ENCODE results near the gene RING1.

Gene RING1

DNA sequence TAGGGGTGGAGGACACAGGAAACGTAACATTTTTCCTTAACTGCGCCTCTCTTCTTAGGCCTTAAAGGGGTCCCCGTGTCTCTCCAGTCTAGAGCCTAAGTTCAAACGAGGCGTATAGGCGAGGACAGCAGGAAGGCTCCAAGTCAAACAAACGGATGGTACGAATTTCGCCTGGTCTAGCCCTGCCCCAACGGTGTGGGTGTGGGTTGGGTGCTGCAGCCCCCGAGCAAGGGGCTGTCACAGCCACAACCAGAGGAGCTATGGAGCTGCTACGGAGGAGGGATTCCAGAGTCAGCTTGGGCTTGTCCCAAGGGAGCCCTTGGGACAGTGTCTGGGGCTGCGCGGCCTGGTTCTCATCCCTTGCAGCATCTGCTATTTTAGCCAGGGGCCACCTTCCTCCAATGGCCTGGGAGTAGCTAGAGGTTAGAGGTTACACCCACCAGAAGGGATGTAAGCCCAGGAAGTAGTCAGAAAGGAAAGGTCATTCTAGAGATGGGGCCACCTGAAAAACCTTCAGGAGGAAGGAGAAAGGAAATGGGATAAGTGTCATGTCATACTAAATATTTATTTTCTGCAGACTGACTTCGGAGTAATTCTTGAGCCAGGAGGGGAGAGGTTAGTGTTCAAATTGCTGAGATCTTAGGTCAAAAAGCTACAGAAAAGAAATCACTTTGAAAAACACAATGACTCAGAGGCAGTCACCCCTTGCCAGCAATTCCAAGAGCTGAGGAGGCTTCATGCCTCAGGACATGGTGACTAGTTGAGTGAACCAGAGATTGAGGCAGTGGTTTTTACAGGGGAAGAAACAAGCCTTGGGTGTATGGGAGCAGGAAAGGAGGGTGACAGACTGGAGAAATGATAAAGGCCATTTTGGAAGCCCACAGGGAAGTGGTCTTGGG lies 41.7 kb downstream of the RING1 start:
- DNase-seq, result no peak

- DNase-seq, result no peak
These were observed 42.4 kb downstream of the RING1 start for GRCh38 chr6:33250731-33251130.

DNA sequence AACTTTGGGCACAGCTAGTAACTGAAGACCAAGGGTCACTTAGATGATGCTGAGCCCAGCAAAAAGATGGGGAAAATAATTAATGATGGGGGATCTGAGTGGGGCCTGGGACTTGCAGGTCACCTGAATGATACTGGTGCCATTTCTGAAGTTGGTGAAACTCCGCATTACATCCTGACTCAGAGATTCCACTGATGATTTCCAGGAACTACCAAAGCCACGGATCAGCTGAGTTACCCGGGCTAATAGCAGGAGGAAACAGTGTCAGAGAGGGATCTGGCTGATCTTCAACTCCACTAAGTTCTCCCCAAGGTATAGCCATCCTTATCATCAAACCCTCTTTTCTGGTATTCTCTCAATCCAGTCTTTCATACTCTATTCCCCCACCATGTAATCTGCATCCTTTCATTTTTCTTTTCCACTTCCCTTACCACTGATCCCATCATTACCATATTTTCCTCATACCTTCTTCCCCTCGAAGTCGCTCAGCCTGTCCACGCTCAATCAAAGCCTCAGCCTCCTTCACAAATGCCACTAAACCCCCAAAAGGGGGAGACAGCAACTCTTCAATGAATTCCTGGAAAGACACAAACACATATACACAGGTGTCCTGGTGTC lies 43.2 kb downstream of the RING1 start:
- DNase-seq, result no peak

- DNase-seq, result no peak
These were observed 44.5 kb downstream of the RING1 start for GRCh38 chr6:33252759-33253158.

DNA sequence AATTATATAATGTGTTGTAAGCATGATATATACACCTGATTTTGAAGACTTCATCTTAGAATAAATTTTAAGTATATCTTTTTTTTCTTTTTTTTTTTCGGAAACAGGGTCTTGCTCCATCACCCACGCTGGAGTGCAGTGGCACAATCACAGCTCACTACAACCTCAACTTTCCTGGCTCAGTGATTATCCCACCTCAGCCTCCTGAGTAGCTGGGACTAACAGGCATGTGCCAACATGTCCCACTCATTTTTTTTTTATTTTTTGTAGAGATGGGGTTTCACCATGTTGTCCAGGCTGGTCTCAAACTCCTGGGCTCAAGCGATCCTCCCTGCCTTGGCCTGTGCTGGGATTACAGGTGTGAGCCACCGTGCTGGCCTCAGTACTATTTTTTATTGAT lies 46.3 kb downstream of the RING1 start:
- no peak for DNase-seq

- DNase-seq, result no peak
These were observed 50.7 kb downstream of the RING1 start for GRCh38 chr6:33259032-33259431.
